Endodermal cell (in vitro differentiated cells): ENCODE data around the gene CPN1. TPM values are rescaled to one million over a fixed set of nuclear protein-coding genes. Genes with fewer than 3 reads are reported as not detected.
A peak's percentile ranks its signal among the peaks of the same experiment; 100 is the strongest.

ENCODE experiments used
- DNase-seq: peaks from one replicate; pipeline ENCODE4 v3.0.0-alpha.2; 2017
- H3K27ac ChIP-seq: 2 replicates; pipeline ENCODE4 v1.5.1; 2013; ENCODE audit warnings: mild to moderate bottlenecking, low read depth, low read length, moderate library complexity
- H3K27me3 ChIP-seq: 2 replicates; pipeline ENCODE4 v1.6.1; 2013; ENCODE audit warnings: mild to moderate bottlenecking, low read length, moderate library complexity; ENCODE audit not compliant: insufficient read depth, control insufficient read depth, poor library complexity, severe bottlenecking
- H3K36me3 ChIP-seq: 2 replicates; pipeline ENCODE4 v1.7.0; 2013; ENCODE audit warnings: mild to moderate bottlenecking, low read length, moderate library complexity; ENCODE audit not compliant: control insufficient read depth, insufficient read depth
- H3K4me1 ChIP-seq: one replicate; pipeline ENCODE4 v1.7.0; 2013; ENCODE audit warnings: low read length; ENCODE audit not compliant: control insufficient read depth, insufficient read depth
- H3K4me3 ChIP-seq: 2 replicates; pipeline ENCODE4 v1.5.1; 2013; ENCODE audit warnings: mild to moderate bottlenecking, low read length, moderate library complexity
- H3K9ac ChIP-seq: 2 replicates; pipeline ENCODE4 v1.6.1; 2013; ENCODE audit warnings: mild to moderate bottlenecking, low read length, moderate library complexity; ENCODE audit not compliant: poor library complexity, severe bottlenecking; ENCODE audit errors: extremely low read depth
- H3K9me3 ChIP-seq: 2 replicates; pipeline ENCODE4 v1.6.1; 2013; ENCODE audit warnings: mild to moderate bottlenecking, low read length, moderate library complexity; ENCODE audit not compliant: control insufficient read depth
- H3K27ac Mint-ChIP-seq: 2 replicates; pipeline ENCODE4 v1.8.0; 2020; ENCODE audit warnings: mixed read lengths
- H3K27me3 Mint-ChIP-seq: 2 replicates; pipeline ENCODE4 v1.8.0; 2021; ENCODE audit warnings: mild to moderate bottlenecking, mixed read lengths; ENCODE audit not compliant: insufficient read depth
- H3K36me3 Mint-ChIP-seq: 2 replicates; pipeline ENCODE4 v1.8.0; 2020; ENCODE audit warnings: low read depth, mixed read lengths
- H3K4me1 Mint-ChIP-seq: 2 replicates; pipeline ENCODE4 v1.8.0; 2020; ENCODE audit warnings: mixed read lengths
- H3K4me3 Mint-ChIP-seq: 2 replicates; pipeline ENCODE4 v1.8.0; 2020; ENCODE audit warnings: mild to moderate bottlenecking, moderate library complexity, mixed read lengths
- H3K9me3 Mint-ChIP-seq: 2 replicates; pipeline ENCODE4 v1.8.0; 2020; ENCODE audit warnings: mild to moderate bottlenecking, mixed read lengths
- WGBS, 2 experiments: methylation state at CpG; one replicate each; pipeline versions ENCODE4 v1.1.5 to v1.1.7; 2013; ENCODE audit warnings: missing lambda C conversion rate in 2 of 2, mixed read lengths in 1 of 2; ENCODE audit not compliant: insufficient coverage in 1 of 2, insufficient read length in 1 of 2; 5-methylcytosine and 5-hydroxymethylcytosine counted together
- total RNA-seq, 2 donors: library from RNA; stranded (reverse); fragmentation: NEBNext Ultra II Directional in 1 of 2; extraction: Animal tissue kit (Norgen Biotek cat#: 25700) in 1 of 2; gene quantifications; 2 replicates in 1 of 2; 3 replicates in 1 of 2; pipeline ENCODE4 v1.2.1, GENCODE V29; 2021
- TF ChIP-seq, protein P1 (sequence below): fragments of 200-600 bp; sonication (generic); conservative IDR thresholded peaks from 2 replicates; pipeline ENCODE4 v1.5.0; 2021; ENCODE audit warnings: antibody characterized with exemption, mild to moderate bottlenecking

CPN1 gene
- total RNA-seq, 2 donors from 2014 or later = 0.71 to 1.3 TPM

DNA sequence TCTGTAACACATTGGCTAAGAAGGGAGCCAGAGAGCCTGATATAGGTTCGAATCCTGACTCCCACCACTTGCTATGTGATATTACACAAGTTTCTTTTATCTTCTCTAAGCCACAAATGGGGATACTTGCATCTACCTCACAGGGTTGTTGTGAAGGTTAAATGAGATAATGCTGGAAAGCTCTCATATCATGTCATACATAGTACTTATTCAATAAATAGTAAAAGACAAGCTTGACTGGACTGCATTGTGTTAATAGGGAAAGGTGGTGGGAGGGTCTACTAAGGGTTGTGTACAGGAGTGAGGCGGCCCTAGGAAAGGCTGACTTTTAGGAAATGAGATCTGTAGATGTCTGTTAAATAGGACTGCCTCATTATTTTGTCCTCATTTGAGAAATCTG is 36.1 kb downstream of the CPN1 start:
- H3K27me3 Mint-ChIP-seq = no peaks in the 10 kb centered on the region
- Histone ChIP-seq H3K27ac (no peak overlapping the region), H3K27me3 (no peaks in the 10 kb centered on the region), H3K4me1 (no peaks in the 10 kb centered on the region), H3K36me3 (no peaks in the 10 kb centered on the region), H3K9me3 (no peaks in the 10 kb centered on the region), H3K9ac (no peak overlapping the region), H3K4me3 (no peak overlapping the region)
- no peak for DNase-seq
- TF ChIP-seq, protein P1, sequence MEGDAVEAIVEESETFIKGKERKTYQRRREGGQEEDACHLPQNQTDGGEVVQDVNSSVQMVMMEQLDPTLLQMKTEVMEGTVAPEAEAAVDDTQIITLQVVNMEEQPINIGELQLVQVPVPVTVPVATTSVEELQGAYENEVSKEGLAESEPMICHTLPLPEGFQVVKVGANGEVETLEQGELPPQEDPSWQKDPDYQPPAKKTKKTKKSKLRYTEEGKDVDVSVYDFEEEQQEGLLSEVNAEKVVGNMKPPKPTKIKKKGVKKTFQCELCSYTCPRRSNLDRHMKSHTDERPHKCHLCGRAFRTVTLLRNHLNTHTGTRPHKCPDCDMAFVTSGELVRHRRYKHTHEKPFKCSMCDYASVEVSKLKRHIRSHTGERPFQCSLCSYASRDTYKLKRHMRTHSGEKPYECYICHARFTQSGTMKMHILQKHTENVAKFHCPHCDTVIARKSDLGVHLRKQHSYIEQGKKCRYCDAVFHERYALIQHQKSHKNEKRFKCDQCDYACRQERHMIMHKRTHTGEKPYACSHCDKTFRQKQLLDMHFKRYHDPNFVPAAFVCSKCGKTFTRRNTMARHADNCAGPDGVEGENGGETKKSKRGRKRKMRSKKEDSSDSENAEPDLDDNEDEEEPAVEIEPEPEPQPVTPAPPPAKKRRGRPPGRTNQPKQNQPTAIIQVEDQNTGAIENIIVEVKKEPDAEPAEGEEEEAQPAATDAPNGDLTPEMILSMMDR = no peak
- peaks cover 16% of the 10 kb centered on the region for H3K4me1 Mint-ChIP-seq
- WGBS, 2 experiments = 71% methylated on average over 1 to 2 of the region's 2 CpGs
- H3K27ac Mint-ChIP-seq = no peak overlapping the region
- no peaks in the 10 kb centered on the region for H3K36me3 Mint-ChIP-seq
- H3K4me3 Mint-ChIP-seq = no peak overlapping the region
- H3K9me3 Mint-ChIP-seq = no peaks in the 10 kb centered on the region

DNA sequence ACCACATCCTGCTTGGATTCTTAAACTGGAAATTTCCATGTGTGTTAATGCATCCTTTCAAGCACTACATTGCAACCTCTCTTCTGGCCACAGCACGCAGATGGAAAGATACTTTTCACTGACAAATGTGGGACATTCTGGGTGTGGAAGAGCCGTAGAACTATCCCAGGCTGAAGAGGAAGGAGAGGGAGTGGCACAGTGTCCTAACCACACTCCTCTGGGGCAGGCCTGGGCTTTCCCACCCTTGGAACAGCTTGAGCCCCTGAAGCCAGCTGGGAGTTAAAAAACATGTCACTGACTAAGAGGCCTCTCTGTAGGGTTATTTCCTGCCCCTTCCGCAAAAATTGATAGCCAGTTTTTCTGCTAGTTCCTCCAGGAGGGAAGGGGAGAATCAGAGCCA is 37.9 kb downstream of the CPN1 start:
- H3K27me3 ChIP-seq = no peaks in the 10 kb centered on the region
- no peaks in the 10 kb centered on the region for H3K36me3 Mint-ChIP-seq
- no peak overlapping the region for H3K4me3 Mint-ChIP-seq
- no peaks in the 10 kb centered on the region for H3K36me3 ChIP-seq
- 57 to 79% methylated on average over 1 to 3 of the region's 3 CpGs for WGBS, 2 experiments
- H3K27ac Mint-ChIP-seq = peak overlapping the region; percentile 70
- no peaks in the 10 kb centered on the region for H3K9me3 ChIP-seq
- H3K4me3 ChIP-seq = no peak overlapping the region
- H3K4me1 ChIP-seq = no peaks in the 10 kb centered on the region
- H3K9me3 Mint-ChIP-seq = no peaks in the 10 kb centered on the region
- DNase-seq = peak; percentile 74
- peaks cover 20% of the 10 kb centered on the region for H3K4me1 Mint-ChIP-seq
- no peak overlapping the region for H3K9ac ChIP-seq
- no peak overlapping the region for H3K27ac ChIP-seq
- TF ChIP-seq, protein P1 = no peak
- H3K27me3 Mint-ChIP-seq = no peaks in the 10 kb centered on the region

DNA sequence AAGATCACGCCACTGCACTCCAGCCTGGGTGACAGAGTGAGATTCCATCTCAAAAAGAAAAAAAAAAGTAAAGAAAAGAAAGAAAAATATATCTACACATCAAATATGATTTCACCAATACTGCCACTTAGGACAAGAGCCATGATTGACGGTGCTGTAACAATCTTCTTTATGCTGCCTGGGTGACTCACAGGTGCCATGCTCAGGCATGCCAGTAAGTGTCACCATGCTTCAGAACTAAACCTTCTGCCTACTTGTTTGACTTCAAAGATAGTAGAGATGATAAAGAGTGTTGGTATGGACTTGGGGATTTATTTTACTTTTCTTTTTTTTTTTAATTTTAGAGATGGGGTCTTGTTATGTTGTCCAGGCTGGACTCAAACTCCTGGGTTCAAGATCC is 38.3 kb downstream of the CPN1 start:
- Histone ChIP-seq H3K27ac (no peak overlapping the region), H3K4me3 (no peak overlapping the region), H3K27me3 (no peaks in the 10 kb centered on the region), H3K9ac (no peak overlapping the region), H3K4me1 (peaks cover 4% of the 10 kb centered on the region), H3K36me3 (no peaks in the 10 kb centered on the region), H3K9me3 (no peaks in the 10 kb centered on the region)
- no peak for DNase-seq
- H3K4me1 Mint-ChIP-seq = peaks cover 24% of the 10 kb centered on the region
- no peaks in the 10 kb centered on the region for H3K36me3 Mint-ChIP-seq
- H3K27ac Mint-ChIP-seq = no peak overlapping the region
- WGBS, 2 experiments = 87% methylated on average over 2 of the region's 2 CpGs; no CpG with 5 or more reads in 1 of the 2 experiments
- H3K27me3 Mint-ChIP-seq = no peaks in the 10 kb centered on the region
- H3K9me3 Mint-ChIP-seq = no peaks in the 10 kb centered on the region
- H3K4me3 Mint-ChIP-seq = no peak overlapping the region
- TF ChIP-seq, protein P1 = no peak
